ENCODE measurements around the gene TUBB2B.
"Not testable (repeated sequence)": the region's sequence is repeated elsewhere in the genome, so short reads cannot be mapped to it uniquely, and the experiment has no call there.

The TUBB2B gene

GRCh38 chr6:3258201-3258600, 30.7 kb upstream of the TUBB2B start:
- no peak for DNase-seq (ENCODE audit: low spot score)

GRCh38 chr6:3253597-3253961, 26.1 kb upstream of the TUBB2B start:
- DNase-seq (ENCODE audit: low spot score), result no peak

- no peak for DNase-seq (ENCODE audit: low spot score)
Observed at GRCh38 chr6:3252861-3253596, 25.6 kb upstream of the TUBB2B start.

DNA sequence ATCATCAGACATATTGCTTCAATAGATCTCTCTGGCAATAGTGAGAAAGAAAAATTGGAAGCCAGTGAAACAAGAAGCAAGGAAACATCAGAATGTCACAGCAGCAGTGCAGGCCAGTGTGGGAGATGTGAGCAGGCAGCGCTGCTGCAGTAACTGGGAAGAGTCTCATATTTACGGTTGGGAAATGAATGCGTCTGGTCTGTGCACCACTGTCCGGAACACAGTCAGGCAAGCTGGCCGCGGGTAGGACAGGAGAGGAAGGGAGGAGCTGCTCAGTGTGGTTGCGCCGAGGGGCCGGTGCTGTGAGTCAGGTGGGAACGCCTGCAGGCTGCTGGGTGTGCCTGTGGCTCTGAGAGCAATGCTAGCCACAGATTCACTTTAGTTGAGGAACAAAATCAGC, 24.9 kb upstream of the TUBB2B start:
- no peak for DNase-seq (ENCODE audit: low spot score)

GRCh38 chr6:3251462-3252314, 24.2 kb upstream of the TUBB2B start:
- peak; percentile 79 for DNase-seq (ENCODE audit: low spot score)

DNA sequence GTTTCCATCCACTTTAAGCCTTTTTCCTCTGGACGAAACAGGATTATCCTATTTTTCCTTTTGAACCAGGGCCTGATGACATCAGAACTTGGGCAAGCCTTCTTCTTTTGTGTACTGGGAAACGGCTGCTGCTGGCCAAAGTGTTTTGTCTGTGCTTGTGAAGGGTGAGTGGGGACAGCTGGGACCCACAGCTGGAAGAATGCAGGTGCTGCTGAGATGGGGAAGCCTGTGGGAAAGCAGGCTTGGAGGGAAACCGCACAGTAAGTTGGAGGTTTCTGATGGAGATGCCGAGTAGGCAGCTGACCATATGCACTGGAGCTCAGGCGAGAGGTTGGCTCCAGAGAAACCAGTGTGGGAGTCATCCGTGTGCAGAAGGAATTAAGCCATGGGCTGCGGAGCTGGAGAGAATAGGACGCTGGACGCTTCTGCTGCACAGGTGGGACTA, 22.8 kb upstream of the TUBB2B start:
- no peak for DNase-seq (ENCODE audit: low spot score)

- no peak for DNase-seq (ENCODE audit: low spot score)
Observed at GRCh38 chr6:3249821-3250220, 22.4 kb upstream of the TUBB2B start.

DNA sequence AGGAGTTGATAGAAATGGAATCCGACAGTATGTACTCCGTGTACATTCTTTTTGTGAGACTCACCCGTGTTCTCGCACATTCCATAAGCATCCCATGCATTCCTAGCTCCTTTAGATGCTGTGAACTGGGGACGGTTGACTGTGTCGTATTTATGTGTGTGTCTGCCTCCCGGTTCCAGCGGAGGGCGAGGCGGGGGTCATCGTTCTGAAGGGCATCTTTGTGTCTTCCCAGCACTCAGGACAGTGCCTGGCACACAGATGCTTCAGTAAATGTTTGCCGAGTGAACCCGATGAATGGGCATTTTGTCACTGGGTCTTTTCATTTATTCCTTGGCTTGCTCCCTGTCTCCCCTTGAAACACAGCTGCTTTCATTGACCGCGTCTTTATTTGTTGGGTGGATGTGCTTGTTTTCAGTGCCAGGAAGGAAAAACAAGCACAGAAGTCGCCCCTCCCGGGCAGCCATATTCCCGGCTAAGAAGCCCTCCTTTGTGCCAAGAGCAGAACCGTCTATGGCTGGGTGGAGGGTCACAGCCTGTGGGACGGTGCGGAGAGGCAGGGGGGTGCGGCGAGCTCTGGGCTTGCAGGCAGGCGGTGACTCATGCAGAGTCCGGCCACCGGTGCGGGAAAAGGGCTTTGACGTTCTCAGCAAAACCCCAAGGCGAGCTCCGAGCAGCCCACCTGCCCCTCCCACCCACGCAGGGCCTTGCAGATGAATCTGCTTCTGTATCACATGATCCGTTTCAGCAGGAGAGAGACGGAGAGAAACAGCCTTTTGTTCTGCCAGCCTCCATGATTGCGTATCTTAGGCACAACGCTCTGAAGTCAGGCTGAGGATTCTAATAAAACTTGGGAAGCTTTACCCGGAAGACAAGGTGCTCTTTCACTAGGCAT, 20.0 kb upstream of the TUBB2B start:
- DNase-seq (ENCODE audit: low spot score), result peak; percentile 62

DNA sequence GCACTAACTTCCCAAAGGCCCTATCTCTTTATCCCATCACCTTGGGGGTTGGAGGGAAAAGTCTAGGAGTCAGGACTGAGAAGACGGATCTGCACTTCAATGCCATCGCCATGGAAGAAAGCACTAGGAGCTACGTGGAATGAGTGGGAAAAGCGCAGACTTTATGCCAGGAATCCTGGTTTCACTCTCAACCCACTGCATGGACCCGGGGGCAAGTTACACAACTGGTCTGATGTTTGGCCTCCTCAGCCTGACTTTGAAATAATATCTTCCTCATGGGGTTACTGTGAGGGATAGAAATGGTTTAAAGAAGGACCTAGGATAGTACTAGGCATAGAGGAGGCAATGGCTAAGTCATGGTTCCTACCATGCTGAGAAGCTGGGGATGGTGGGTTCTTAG, 17.8 kb upstream of the TUBB2B start:
- DNase-seq (ENCODE audit: low spot score), result no peak

DNA sequence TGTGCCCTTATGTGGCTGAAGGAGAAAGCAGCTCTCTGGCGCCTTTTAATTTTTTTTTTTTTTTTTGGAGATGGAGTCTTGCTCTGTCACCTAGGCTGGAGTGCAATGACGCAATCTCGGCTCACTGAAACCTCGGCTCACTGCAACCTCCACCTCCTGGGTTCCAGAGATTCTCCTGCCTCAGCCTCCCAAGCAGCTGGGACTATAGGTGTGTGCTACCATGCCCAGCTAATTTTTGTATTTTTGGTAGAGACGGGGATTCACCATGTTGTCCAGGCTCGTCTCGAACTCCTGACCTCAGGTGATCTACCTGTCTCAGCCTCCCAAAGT, 17.3 kb upstream of the TUBB2B start:
- not testable (repeated sequence) for DNase-seq (ENCODE audit: low spot score)

DNA sequence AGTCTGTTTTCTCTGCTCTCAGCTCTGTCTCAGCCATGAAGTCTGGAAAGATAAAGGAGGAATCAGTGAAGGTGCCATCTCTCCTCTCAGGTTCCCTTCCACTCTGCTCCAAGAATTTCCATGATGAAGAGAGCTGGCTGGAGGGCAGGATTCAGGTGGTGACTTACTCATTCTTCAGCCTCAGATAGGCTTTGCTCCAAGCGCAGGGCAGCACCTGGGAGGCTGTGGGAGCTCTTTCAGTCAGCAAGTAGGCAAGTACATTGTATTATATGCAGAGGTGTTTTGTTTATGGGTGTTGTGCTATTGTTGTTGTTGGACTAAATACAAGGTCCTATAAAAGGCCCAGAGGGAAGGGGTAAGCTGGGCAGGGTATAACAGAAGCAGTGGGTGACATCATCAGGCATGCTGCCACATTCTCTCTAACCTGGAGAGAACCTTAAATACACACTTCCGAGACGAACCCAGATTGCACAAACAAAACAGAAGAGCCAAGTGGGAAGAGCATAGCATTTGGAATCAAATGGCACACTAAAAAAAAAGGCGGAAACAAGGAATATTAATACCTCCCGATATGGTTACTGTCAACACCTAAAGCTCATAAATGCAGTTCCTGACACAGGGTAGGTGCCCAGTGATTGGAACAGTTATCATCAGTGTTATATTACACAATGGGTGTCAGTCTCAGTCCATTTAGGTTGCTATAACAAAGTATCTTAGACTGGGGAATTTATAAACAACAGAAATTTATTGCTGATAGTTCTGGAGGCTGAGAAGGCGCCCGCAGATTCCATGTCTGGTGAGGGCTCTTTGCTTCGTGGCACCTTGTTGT, 16.8 kb upstream of the TUBB2B start:
- DNase-seq (ENCODE audit: low spot score), result no peak

GRCh38 chr6:3242768-3243167, 15.3 kb upstream of the TUBB2B start:
- no peak for DNase-seq (ENCODE audit: low spot score)

GRCh38 chr6:3241745-3242144, 14.3 kb upstream of the TUBB2B start:
- DNase-seq (ENCODE audit: low spot score), result not testable (repeated sequence)

GRCh38 chr6:3240595-3240994, 13.1 kb upstream of the TUBB2B start:
- no peak for DNase-seq (ENCODE audit: low spot score)

- DNase-seq (ENCODE audit: low spot score), result no peak
Observed at GRCh38 chr6:3239110-3239830, 11.8 kb upstream of the TUBB2B start.

DNA sequence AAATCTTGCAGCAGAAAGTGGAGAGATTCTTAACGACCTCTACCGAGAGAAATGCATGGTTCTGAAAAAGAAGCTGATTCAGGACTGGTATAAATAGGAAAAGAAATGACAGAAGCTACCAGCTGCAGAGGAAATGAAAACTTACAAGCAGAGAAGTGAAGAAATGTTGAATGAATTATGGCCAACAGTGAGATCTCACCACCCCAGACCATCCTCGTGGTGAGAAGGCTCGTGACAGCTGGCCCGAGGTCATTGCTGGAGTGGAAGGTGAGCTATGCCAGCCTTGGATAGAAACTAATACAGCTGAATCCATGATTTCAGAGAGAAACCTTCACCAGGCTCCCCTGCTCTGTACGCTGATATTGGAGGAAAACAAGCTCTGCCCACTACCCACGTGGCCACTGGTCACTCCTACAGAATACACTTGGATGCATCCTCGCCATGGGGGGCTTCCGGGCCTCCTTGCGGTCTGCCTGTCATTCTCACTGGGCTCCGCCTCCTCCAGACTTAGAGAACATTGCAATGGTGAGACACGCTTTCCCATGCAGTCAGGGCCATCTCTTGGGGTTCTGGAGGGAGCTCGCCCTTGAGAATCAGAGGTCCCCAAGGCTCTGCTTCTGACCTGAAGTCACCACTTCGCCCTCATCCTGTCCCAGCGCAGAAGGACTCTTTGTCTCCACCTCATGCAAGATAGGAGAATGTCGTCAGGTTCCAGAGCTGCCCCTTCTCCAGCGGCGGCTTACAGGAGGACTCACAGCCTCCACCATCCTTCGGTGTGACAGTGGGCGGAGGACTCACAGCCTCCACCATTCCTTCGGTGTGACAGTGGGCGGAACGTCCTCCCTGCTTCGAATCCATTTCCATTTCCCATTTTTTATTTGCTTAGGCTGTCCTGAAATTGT, 10.6 kb upstream of the TUBB2B start:
- no peak for DNase-seq (ENCODE audit: low spot score)

DNA sequence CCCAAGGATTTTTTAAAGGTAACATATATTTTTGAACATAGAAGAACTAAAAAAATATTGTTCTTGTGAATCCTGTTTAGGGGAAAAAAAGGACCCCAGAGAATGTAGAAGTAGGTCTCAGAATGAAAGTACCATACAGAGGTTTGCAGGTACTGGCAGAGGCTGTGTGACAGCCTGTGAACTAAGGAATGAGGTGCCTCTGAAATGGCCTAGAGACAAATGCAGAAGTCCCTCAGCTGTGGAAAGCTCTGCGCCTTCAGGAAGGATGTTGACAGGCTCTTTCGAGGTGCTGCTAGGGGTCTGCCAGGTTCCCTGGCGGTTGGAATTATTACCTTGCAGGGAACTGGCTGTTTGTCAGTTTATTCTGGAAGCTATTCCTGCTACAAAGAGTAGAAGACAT, 8.6 kb upstream of the TUBB2B start:
- DNase-seq (ENCODE audit: low spot score), result no peak

- no peak for DNase-seq (ENCODE audit: low spot score)
Observed at GRCh38 chr6:3235486-3235885, 8.0 kb upstream of the TUBB2B start.

DNA sequence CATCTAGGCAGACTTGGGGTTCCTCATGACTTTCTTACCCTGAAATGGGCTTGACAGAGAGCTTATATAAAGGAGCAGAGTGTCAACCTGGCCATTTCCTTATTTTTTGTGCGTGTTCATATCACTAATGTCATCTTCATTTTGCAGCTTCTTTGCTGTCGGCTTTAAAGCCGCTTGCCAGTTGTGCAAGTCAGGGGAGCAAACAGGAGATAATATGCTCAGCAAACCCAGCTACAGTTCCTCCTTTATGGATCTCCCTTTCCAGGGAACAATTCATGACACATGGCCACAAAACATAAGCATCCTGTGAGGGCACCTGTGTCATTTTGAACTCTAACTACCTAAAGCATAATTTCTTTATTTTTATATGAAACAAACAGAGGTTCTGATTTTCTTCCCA, 6.5 kb upstream of the TUBB2B start:
- DNase-seq (ENCODE audit: low spot score), result no peak

GRCh38 chr6:3233321-3233720, 5.9 kb upstream of the TUBB2B start:
- DNase-seq (ENCODE audit: low spot score), result no peak
